ENCODE measurements around the gene IL18BP.

Gene IL18BP

DNA sequence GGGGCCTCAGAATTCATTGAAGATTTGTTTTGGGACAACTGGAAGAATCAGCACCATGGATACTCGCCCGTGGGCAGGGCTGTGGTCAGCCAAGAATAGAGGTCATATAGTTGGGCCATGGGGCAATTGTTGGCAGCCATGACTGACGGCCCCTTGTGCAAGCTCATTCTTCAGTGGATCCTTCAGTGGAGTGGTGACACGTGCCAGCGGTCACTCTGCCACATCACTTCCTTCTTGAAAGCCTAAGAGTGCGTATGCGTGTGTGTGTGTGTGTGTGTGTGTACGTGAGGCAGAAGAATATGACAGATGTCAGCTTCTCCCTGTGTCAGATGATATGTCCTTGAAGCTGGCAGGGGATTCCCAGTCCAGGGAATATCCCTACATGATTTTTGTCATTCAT, 1.8 kb upstream of the IL18BP start:
- DNase-seq (ENCODE audit: low read depth in 2 of 2): no peak

- no peak for DNase-seq (ENCODE audit: low read depth in 2 of 2)
These were observed 1.1 kb upstream of the IL18BP start for GRCh38 chr11:71997594-71997993.

GRCh38 chr11:71998061-71998460, 648 bp upstream of the IL18BP start:
- no peak for DNase-seq (ENCODE audit: low read depth in 2 of 2)

- DNase-seq (ENCODE audit: low read depth in 2 of 2): no peak
These were observed 653 bp downstream of the IL18BP start for GRCh38 chr11:71999362-71999761.

DNA sequence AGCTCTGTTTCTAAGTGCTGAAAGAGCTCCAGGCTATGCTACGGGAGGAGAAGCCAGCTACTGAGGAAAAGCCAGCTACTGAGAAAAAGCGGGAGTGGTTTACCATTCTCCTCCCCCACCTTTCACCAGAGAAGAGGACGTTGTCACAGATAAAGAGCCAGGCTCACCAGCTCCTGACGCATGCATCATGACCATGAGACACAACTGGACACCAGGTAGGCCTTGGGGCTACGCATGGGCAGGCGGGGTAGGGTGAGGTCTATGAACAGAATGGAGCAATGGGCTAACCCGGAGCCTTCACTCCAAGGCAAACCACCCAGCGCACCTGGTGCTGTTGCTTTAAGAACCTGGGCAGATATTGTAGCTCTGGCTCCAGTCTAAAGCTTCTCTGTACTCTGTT, 1.1 kb downstream of the IL18BP start:
- DNase-seq (ENCODE audit: low read depth in 2 of 2): no peak

DNA sequence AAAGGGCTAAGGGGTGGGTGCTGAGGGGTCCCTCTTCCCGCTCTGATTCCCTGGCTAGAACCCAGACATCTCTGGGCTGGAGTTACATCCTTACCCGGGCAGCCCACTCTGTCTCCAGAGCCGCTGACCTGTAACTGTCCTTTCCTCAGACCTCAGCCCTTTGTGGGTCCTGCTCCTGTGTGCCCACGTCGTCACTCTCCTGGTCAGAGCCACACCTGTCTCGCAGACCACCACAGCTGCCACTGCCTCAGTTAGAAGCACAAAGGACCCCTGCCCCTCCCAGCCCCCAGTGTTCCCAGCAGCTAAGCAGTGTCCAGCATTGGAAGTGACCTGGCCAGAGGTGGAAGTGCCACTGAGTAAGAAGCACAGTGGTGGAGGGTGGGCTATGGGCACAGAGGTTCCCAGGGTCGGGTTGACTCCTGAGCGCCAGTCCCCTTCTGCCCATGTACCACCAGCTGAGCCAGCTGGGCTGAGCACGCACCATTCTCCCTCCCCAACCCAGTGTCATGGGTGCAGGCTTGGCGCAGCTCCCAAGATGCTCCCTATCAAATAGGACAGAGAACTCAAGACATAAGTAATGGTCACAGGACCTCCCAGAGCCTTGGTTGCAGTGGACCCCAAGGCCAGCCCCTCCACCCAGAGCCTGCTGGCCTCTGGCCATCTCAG, 1.6 kb downstream of the IL18BP start:
- no peak for DNase-seq (ENCODE audit: low read depth in 2 of 2)

DNA sequence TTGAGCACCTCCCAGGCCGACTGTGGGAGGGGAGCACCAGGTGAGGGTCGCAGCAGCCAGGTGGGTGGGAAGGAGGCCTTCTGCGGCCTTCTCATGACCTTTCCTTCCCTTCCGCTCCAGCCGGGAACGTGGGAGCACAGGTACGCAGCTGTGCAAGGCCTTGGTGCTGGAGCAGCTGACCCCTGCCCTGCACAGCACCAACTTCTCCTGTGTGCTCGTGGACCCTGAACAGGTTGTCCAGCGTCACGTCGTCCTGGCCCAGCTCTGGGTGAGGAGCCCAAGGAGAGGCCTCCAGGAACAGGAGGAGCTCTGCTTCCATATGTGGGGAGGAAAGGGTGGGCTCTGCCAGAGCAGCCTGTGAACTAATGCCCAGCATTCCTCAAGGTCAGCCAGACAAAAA, 2.6 kb downstream of the IL18BP start:
- no peak for DNase-seq (ENCODE audit: low read depth in 2 of 2)

- no peak for DNase-seq (ENCODE audit: low read depth in 2 of 2)
These were observed 3.3 kb downstream of the IL18BP start for GRCh38 chr11:72001834-72002591.

- no peak for DNase-seq (ENCODE audit: low read depth in 2 of 2)
These were observed 4.4 kb downstream of the IL18BP start for GRCh38 chr11:72002841-72003775.

- DNase-seq (ENCODE audit: low read depth in 2 of 2): no peak
These were observed 5.1 kb downstream of the IL18BP start for GRCh38 chr11:72003776-72004171.

GRCh38 chr11:72004515-72005346, 6.0 kb downstream of the IL18BP start:
- no peak for DNase-seq (ENCODE audit: low read depth in 2 of 2)

DNA sequence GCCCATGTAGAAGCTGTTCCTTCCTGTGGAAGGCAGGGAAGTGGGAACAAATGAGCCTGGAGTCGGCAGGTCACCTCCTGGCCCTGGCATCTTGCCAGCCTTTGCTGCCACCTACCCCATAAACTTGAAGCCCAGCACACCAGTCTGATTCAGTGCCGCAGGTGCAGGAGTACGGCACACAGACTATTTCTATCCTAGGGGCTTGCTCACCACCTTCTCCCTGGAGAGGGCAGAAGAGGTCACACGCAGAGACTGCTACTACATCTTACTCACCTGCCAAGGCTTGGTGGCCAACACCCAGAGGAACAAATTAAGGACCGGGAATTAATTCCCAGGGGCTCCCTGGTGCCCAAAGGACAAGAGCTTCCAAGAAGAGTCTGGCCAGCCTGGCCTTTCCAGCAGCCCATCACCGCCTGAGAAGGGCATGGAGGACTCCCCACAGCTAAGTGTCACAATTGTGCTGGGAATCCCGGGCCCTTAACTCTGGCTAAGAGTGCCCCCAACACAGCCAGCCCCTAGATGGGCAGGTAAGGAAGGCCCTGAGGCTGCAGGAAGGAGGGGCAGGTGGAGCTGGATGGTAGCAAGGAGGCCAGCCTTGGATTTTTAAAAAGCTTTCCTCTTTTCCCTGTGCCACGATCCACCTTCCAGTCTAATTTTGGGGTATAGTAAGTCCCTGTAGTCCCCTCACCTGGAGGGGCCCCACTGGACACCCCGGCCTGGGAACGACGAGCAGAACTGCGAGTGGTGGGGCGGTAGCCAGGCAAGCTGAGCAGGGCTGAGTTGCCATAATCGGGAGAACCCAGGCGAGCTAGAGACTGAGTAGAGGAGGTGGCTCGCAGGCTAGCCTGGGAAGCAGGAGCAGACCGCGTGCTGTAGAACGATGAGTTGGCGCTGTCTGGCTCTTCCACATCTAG, 6.9 kb downstream of the IL18BP start:
- DNase-seq (ENCODE audit: low read depth in 2 of 2): no peak

- no peak for DNase-seq (ENCODE audit: low read depth in 2 of 2)
These were observed 7.8 kb downstream of the IL18BP start for GRCh38 chr11:72006309-72007088.

DNA sequence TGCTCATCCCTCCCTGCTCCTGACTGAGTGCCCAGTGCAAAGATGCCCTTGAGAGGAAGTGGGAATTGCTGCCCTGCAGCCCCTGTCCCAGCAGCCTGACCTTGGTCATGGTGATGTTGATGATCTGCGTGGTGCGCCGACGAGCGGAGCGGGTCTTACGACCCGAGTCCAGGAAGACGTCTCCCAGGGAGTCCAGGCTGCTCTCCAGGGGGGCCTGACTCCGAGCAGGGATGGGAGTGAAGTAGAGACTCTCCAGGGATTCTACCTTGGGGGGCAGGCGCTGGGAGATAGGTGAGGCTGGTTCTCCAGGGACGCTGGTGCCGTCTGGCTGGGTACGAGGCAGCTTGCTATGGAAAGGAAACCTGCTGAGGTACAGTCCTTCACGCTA, 8.4 kb downstream of the IL18BP start:
- no peak for DNase-seq (ENCODE audit: low read depth in 2 of 2)

DNA sequence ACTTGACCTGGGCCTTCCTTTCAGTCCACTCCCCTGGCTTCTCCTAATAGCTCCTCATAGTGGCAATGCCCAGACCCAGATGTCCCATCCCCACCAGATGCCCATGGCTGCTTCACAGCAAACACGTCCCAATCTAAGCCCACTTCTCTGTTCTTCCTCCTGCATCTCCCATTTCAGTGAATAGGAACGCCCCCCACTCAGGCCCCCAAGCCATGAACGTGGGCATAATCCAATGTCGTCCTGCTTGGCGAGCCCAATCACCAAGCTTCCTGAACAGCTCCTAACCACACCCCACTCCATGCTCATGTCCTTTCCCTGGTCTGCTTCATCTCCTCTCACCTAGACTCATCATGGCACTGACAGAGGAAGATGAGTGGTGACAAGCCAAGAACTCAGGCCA, 8.9 kb downstream of the IL18BP start:
- no peak for DNase-seq (ENCODE audit: low read depth in 2 of 2)

GRCh38 chr11:72008728-72009127, 10.0 kb downstream of the IL18BP start:
- DNase-seq (ENCODE audit: low read depth in 2 of 2): no peak

GRCh38 chr11:72009156-72009555, 10.4 kb downstream of the IL18BP start:
- no peak for DNase-seq (ENCODE audit: low read depth in 2 of 2)

DNA sequence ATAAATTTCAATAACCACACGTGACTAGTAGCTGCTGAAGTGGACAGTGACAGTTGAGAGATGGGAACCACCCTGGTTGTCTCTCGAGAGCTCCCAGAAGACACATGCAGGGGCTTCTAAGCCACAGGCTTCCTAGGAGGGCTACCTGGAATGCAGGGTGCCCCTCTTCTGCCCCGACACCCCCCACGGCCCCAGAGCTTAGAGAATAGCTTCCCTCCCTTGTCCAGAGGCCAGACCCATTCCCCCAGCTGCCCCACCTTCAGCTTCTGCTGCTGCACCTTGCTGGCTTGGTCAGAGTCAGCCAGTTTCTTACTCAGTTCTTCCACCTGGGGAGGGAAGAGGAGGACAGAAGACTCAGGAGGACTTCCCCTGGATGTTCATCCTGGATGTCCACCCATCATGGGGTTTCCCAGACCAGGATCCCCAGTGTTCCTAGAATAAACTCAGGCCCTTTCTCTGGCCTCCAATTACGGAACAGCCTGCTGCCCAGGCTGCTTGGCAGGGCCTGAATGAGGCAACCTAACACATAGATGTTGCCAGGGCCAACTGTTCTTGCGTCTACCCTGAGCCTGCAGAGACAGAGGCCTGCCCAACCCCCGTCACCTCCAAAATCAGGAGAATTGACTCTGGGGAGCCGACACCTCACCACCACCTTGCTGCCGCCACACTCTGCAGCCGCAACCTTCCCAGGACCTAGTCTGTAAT, 12.0 kb downstream of the IL18BP start:
- no peak for DNase-seq (ENCODE audit: low read depth in 2 of 2)

- DNase-seq (ENCODE audit: low read depth in 2 of 2): no peak
These were observed 13.5 kb downstream of the IL18BP start for GRCh38 chr11:72012091-72012630.
